Left lung (tissue), 10 donors: Measurements from ENCODE around the gene RBMS3. TPM values are rescaled to one million over a fixed set of nuclear protein-coding genes. Genes with fewer than 3 reads are reported as not detected.

Source experiments
- ATAC-seq: fragments of 200-7000 bp; cut with Tn5 transposase; one replicate; pipeline ENCODE4 v1.9.1; 2020; ENCODE audit warnings: moderate library complexity
- DNase-seq, 4 donors: peaks; one replicate each; pipeline ENCODE4 v3.0.0-alpha.2; 2013 to 2020
- H3K27ac ChIP-seq, 2 donors: fragments of 200-600 bp; sonication (generic) in 1 of 2; one replicate each; pipeline versions ENCODE4 v1.5.0 to v1.8.0; 2020 to 2021
- H3K27me3 ChIP-seq, 2 donors: fragments of 200-600 bp; sonication (generic) in 1 of 2; one replicate each; pipeline versions ENCODE4 v1.5.0 to v1.8.0; 2020 to 2021
- H3K36me3 ChIP-seq, 2 donors: fragments of 200-600 bp; sonication (generic) in 1 of 2; one replicate each; pipeline versions ENCODE4 v1.5.0 to v1.8.0; 2020 to 2021
- H3K4me1 ChIP-seq, 2 donors: fragments of 200-600 bp; one replicate each; pipeline ENCODE4 v1.8.0; 2021
- H3K4me3 ChIP-seq, 2 donors: fragments of 200-600 bp; sonication (generic) in 1 of 2; one replicate each; pipeline versions ENCODE4 v1.5.0 to v1.8.0; 2020 to 2021; ENCODE audit warnings: mild to moderate bottlenecking in 1 of 2
- H3K9me3 ChIP-seq, 2 donors: fragments of 200-600 bp; sonication (generic) in 1 of 2; one replicate each; pipeline versions ENCODE4 v1.5.0 to v1.8.0; 2020 to 2021
- intact Hi-C, 2 donors: fragments of 100-400 bp; cut with DNase I; formaldehyde crosslinking; loops; one replicate each; pipeline versions ENCODE4 v1.11.2 to v1.14.2; 2022
- polyA plus RNA-seq, 6 donors: library from polyadenylated mRNA; unstranded; fragments of 120-200 nt; gene quantifications; one replicate each; pipeline ENCODE4 v1.2.1, GENCODE V29; 2013; ENCODE audit not compliant: insufficient read length in 6 of 6
- total RNA-seq, 2 donors: library from RNA; stranded (reverse); fragmentation: NEBNext Ultra II Directional; extraction: Animal tissue kit (Norgen Biotek cat#: 25700); gene quantifications; one replicate each; pipeline ENCODE4 v1.2.1, GENCODE V29; 2021
- TF ChIP-seq, protein P1 (sequence below), 2 donors: fragments of 200-600 bp; sonication (generic) in 1 of 2; IDR thresholded peaks; one replicate each; pipeline versions ENCODE4 v1.5.0 to v1.8.0; 2021; ENCODE audit warnings: antibody characterized with exemption in 2 of 2
- donor health status: DM: no; HTN: yes; CAD: no.
- donor health status: DM: no; HTN: no; CAD: no.

RBMS3 gene
- total and polyA plus RNA-seq, 8 donors: 27.1 to 51.6 (median 37.6) TPM

DNA sequence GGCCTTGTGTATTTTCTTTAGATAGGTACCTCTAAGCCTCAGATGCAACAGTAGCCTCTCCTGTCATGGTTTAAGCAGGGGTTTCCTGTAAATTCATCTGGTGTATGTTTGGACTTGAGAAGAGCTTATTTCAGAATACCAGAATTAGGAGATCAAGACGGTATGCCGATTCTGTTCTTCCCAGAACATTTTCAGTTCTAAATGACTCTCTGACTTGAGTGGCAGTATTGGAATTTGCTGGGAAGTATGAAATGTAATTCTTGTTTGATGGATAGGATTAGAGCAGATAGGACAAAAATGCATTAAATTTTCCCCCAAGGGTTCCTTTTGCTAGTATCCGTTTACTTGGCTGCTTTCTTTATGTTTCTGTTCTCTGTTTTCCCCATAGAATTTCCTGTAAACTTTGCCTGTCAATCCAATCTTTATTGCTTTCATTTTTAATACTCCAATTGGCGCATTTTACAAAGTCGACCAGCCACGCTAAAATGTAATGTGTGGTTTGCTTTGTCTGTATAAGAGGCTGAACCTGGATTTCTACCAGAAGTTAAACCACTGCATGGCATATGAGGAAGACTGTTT, 612.2 kb downstream of the RBMS3 start:
- ATAC-seq: no peak
- no peaks in the 10 kb centered on the region for H3K36me3 ChIP-seq
- TF ChIP-seq, protein P1, sequence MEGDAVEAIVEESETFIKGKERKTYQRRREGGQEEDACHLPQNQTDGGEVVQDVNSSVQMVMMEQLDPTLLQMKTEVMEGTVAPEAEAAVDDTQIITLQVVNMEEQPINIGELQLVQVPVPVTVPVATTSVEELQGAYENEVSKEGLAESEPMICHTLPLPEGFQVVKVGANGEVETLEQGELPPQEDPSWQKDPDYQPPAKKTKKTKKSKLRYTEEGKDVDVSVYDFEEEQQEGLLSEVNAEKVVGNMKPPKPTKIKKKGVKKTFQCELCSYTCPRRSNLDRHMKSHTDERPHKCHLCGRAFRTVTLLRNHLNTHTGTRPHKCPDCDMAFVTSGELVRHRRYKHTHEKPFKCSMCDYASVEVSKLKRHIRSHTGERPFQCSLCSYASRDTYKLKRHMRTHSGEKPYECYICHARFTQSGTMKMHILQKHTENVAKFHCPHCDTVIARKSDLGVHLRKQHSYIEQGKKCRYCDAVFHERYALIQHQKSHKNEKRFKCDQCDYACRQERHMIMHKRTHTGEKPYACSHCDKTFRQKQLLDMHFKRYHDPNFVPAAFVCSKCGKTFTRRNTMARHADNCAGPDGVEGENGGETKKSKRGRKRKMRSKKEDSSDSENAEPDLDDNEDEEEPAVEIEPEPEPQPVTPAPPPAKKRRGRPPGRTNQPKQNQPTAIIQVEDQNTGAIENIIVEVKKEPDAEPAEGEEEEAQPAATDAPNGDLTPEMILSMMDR (IDR thresholded peaks at IDR 0.05): no peak
- no peak overlapping the region for H3K4me3 ChIP-seq
- no peaks in the 10 kb centered on the region for H3K4me1 ChIP-seq
- no peak overlapping the region for H3K27ac ChIP-seq
- no peak for DNase-seq
- H3K9me3 ChIP-seq: no peaks in the 10 kb centered on the region
- intact Hi-C loops: no loop called here
- no peaks in the 10 kb centered on the region for H3K27me3 ChIP-seq

DNA sequence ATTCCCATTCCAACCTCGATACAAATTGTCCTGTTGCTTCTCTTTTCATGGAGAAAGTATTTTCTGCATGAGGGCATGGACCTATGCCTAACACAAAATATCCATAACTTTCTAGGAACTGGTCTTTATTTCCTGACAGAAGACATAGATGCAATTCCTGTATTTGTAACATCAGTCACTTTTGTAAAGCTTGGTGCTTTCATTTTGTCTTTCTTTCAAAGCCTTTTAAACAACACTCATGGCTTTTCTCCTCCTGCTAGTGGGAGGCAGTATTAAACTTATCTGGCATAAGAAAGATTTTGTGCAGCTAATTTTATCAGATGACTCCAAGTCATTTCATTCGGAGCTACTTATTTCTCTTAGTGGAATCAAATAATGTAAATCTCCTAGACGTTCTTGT, 616.0 kb downstream of the RBMS3 start:
- Histone ChIP-seq H3K27me3 (no peaks in the 10 kb centered on the region), H3K36me3 (no peaks in the 10 kb centered on the region), H3K27ac (no peak overlapping the region), H3K4me3 (no peak overlapping the region), H3K9me3 (no peaks in the 10 kb centered on the region), H3K4me1 (no peaks in the 10 kb centered on the region)
- TF ChIP-seq, protein P1 (IDR thresholded peaks at IDR 0.05): no peak
- intact Hi-C loops: no loop called here
- ATAC-seq (no peak), DNase-seq (no peak)

DNA sequence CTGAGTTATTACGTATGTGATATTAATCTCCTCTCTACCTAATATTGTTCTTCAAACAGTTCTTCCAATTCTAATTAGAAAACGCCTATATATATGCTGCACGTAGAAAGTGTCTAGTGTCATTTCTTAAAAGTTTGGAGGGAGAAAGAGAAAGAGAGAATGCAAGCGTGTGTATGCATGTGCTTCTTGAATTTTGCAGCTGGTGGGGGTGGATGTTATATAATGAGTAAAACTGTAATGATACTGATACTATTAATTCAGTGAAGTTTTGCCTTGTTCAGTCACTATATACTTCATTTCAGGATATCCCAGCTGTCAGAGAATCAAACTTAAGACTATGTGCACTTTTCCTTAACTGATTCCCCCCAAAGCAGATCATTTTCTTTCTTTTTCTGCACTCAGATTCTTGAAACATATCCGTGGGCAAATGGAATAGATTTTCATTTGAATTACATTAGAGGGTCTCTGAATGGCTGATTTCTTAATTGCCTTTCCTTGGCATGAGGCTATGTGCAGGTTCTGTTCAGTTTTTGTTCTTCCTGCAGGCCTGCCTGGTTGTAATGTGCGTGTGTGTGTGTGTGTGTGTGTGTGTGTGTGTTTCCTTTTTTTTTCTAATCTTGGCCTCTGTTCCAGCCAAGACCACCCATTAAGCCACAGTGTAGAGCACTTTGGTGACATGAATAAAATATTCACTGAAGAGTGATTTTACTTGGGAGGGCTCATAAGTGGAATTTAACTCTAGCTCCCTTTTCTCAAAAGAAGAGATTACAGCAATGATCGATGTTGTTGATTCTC, 617.5 kb downstream of the RBMS3 start:
- no peaks in the 10 kb centered on the region for H3K4me1 ChIP-seq
- H3K4me3 ChIP-seq: no peak overlapping the region
- no peak overlapping the region for H3K27ac ChIP-seq
- no peaks in the 10 kb centered on the region for H3K27me3 ChIP-seq
- DNase-seq (peak in 2 of 4 donors; percentile 59 to 62), ATAC-seq (no peak)
- intact Hi-C loops: no loop called here
- H3K36me3 ChIP-seq: no peaks in the 10 kb centered on the region
- H3K9me3 ChIP-seq: no peaks in the 10 kb centered on the region
- TF ChIP-seq, protein P1 (IDR thresholded peaks at IDR 0.05): no peak

DNA sequence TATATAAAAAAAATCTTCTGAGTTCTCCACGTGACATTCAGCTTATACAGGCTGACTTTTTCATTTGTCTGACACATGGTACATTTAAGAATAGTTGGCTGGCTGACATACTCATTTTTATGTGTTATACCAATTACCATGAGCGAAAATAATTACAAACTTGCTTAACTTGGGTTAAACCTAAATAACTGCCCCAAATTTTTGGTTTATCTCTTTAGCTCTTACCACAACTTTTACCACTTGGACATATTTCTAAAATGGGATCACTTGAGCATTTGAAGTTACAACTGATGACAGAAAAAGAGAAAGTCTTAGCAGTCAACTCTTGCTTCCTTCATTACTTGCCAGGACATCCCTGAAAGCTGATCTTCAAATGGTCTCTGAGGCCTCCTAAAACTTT, 618.1 kb downstream of the RBMS3 start:
- DNase-seq: no peak
- Histone ChIP-seq H3K36me3 (no peaks in the 10 kb centered on the region), H3K4me1 (no peaks in the 10 kb centered on the region), H3K27me3 (no peaks in the 10 kb centered on the region), H3K4me3 (no peak overlapping the region), H3K27ac (no peak overlapping the region), H3K9me3 (no peaks in the 10 kb centered on the region)
- TF ChIP-seq, protein P1 (IDR thresholded peaks at IDR 0.05): no peak
- ATAC-seq: no peak
- intact Hi-C loops: no loop called here

DNA sequence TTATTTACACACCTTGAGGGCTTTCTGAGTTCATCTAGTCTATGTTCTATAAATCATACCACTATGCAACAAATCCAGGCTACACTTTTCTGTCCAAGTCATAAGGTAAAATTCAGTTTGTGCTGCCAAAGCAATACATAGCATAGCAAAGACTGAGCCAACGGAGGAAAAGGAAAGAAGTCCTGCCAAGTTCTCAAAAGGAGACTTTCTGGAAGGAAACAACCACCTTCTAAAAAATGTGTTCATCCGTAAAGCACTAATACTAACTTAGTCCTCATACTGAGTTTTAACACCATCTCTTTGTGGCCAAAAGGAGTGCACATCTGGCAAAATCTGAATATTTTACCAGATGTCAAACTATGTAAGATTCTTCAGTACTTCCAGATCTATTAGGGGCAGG, 620.2 kb downstream of the RBMS3 start:
- TF ChIP-seq, protein P1 (IDR thresholded peaks at IDR 0.05): no peak
- Histone ChIP-seq H3K4me3 (no peak overlapping the region), H3K4me1 (no peaks in the 10 kb centered on the region), H3K27ac (no peak overlapping the region), H3K27me3 (no peaks in the 10 kb centered on the region), H3K9me3 (no peaks in the 10 kb centered on the region), H3K36me3 (no peaks in the 10 kb centered on the region)
- ATAC-seq: no peak
- DNase-seq: no peak
- intact Hi-C loops: no loop called here
